ENCODE data around the gene SDK2. TPM values are rescaled to one million over a fixed set of nuclear protein-coding genes. Genes with fewer than 3 reads are reported as not detected.

SDK2 gene
- total and polyA plus RNA-seq, 9 of the 15 experiments (the other 6 are each of a cell fraction or from before 2014, with no cell fraction given), result 0.04 TPM; not detected in 8

- TF ChIP-seq MGA (IDR thresholded peaks at IDR 0.05), result no peak
- TF ChIP-seq GTF2A2 (tag; IDR thresholded peaks at IDR 0.05), result no peak
- no peak for TF ChIP-seq CLOCK (CRISPR knock-in tag; IDR thresholded peaks at IDR 0.05; ENCODE audit: borderline replicate concordance)
- TF ChIP-seq, protein P1, sequence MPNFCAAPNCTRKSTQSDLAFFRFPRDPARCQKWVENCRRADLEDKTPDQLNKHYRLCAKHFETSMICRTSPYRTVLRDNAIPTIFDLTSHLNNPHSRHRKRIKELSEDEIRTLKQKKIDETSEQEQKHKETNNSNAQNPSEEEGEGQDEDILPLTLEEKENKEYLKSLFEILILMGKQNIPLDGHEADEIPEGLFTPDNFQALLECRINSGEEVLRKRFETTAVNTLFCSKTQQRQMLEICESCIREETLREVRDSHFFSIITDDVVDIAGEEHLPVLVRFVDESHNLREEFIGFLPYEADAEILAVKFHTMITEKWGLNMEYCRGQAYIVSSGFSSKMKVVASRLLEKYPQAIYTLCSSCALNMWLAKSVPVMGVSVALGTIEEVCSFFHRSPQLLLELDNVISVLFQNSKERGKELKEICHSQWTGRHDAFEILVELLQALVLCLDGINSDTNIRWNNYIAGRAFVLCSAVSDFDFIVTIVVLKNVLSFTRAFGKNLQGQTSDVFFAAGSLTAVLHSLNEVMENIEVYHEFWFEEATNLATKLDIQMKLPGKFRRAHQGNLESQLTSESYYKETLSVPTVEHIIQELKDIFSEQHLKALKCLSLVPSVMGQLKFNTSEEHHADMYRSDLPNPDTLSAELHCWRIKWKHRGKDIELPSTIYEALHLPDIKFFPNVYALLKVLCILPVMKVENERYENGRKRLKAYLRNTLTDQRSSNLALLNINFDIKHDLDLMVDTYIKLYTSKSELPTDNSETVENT (CRISPR knock-in tag; IDR thresholded peaks at IDR 0.05), result no peak
Observed at GRCh38 chr17:73384926-73385325, 259.3 kb downstream of the SDK2 start (continued).

Data from K562 (cell line).